Vagina (tissue), 2 donors: ENCODE data around the gene FKTN.

Source experiments
- CTCF ChIP-seq, 3 experiments: fragments of 450-650 bp in 2 of 3; fragments of 200-600 bp in 1 of 3; sonication (generic) in 1 of 3; IDR thresholded peaks; one replicate each; pipeline ENCODE4 v1.5.1; 2017 to 2019; ENCODE audit warnings: antibody characterized with exemption in 3 of 3, mild to moderate bottlenecking in 2 of 3, moderate library complexity in 2 of 3
- POLR2A ChIP-seq, 2 donors: fragments of 450-650 bp; IDR thresholded peaks; one replicate each; pipeline ENCODE4 v1.6.1; 2017; ENCODE audit warnings: antibody characterized with exemption in 2 of 2, mild to moderate bottlenecking in 2 of 2, moderate library complexity in 2 of 2
- POLR2AphosphoS5 ChIP-seq, 2 donors: sonication (generic); formaldehyde crosslinking; IDR thresholded peaks; one replicate each; pipeline ENCODE4 v1.9.0; 2017; ENCODE audit warnings: antibody characterized with exemption in 2 of 2, mild to moderate bottlenecking in 2 of 2, low read depth in 1 of 2; ENCODE audit not compliant: insufficient read depth in 1 of 2

DNA sequence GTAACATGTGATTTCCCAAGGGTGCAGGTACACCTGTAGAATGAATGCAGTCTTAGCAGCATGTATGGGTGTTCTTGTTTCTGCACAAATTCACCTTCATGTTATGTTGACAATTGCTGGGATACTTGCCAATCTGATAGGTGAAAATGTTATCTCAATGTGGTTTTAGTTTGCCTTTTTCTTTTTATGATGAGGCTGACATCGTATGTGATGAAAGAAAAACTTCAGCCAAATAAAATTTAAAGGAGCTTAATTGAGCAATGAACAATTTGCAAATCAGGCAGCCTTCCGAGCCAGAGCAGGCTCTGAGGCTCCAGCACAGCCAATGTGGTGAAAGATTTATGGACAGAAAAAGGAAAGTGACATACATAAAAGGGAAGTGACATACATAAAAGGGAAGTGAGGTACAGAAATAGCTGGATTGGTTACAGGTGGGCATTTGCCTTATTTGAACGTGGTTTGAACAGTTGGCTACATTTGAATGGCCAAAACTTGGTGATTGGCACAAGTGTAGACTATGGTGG is 114.8 kb downstream of the FKTN start:
- TF ChIP-seq CTCF (IDR thresholded peaks at IDR 0.05) (no peak), POLR2A (IDR thresholded peaks at IDR 0.05) (no peak), POLR2AphosphoS5 (IDR thresholded peaks at IDR 0.05; ENCODE audit: insufficient read depth in 1 of 2, low read depth in 1 of 2) (no peak)
